Dermis microvascular lymphatic vessel endothelial cell (primary cell): ENCODE results near the gene CHORDC1. TPM values are rescaled to one million over a fixed set of nuclear protein-coding genes. Genes with fewer than 3 reads are reported as not detected.
A peak's percentile ranks its signal among the peaks of the same experiment; 100 is the strongest.
"Not testable (repeated sequence)": the region's sequence is repeated elsewhere in the genome, so short reads cannot be mapped to it uniquely, and the experiment has no call there.

Experiments used
- DNase-seq, 2 donors: peaks; one replicate each; pipeline versions ENCODE4 v3.0.0 to v3.0.0-alpha.2; 2010; ENCODE audit warnings: low read depth in 2 of 2
- total RNA-seq: library from RNA; depleted of rRNA; stranded (reverse); fragments of >200 nt; gene quantifications from 2 replicates; pipeline ENCODE4 v1.2.1, GENCODE V29; 2014

Gene CHORDC1
- total RNA-seq = 21.1 and 23.4 TPM in 2 replicates

GRCh38 chr11:90222459-90223247, at the start of gene CHORDC1:
TSS of gene CHORDC1 (minus strand) at chr11:90223049. CDS start at chr11:90222954, 95 bp downstream.
- DNase-seq = peak; percentile 80 to 86

GRCh38 chr11:90257158-90257525, 34.3 kb upstream of the CHORDC1 start:
- no peak for DNase-seq

DNA sequence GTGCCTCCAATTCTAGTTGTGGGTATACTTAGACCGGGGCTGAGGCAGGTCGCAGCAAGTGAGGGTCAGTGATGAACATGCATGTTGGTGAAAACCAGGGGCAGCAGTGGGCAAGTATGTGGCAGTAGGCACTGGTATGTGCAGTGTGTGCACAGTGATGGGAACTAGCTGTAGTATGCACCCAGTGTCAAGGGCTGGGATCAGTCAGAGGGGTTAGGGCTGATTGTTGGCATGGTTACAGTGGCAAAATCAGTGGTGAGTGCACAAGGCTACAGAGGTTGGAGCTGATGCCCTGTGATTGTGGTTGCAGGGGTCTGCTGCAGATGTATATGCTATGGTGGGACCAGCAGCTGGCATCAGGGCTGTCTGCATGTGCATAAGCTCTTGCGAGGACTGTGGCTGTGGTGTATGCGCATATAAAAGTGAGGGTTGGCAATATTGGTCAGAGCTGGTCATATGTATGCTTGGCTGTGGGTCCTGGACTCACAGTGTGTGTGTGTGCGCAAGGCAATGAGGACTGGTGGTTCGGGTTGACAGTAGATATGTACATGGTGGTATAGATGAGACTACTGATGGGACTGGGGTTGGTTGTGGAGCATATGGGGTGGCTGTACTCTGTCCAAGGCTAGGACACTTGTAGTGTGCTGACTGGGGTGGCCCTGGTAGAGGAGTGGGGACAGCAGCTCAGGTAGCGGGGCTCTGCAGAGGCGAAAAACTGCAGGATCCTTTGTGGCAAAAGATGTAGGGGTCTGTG, 33.7 kb upstream of the CHORDC1 start:
- no peak for DNase-seq

DNA sequence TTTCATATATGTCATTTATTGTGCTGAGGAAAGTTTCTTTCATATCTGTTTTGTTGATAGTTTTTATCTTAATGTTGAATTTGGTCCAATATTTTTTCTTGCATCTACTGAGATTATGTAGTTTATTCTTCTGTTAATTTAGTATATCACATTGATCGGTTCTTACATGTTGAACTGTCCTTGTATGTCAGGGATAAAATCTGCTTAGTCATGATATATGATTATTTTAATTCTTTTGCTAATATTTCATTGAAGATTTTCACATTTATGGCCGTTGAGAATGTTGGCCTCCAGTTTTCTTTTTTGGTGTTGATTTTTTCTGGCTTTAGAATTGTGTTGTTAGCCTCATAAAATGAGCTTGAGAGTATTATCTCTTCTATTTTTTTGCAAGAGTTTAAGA, 31.2 kb upstream of the CHORDC1 start:
- DNase-seq = no peak

GRCh38 chr11:90252053-90252452, 29.2 kb upstream of the CHORDC1 start:
- DNase-seq = peak in 1 of 2 donors; percentile 8

GRCh38 chr11:90251599-90251998, 28.8 kb upstream of the CHORDC1 start:
- no peak for DNase-seq

DNA sequence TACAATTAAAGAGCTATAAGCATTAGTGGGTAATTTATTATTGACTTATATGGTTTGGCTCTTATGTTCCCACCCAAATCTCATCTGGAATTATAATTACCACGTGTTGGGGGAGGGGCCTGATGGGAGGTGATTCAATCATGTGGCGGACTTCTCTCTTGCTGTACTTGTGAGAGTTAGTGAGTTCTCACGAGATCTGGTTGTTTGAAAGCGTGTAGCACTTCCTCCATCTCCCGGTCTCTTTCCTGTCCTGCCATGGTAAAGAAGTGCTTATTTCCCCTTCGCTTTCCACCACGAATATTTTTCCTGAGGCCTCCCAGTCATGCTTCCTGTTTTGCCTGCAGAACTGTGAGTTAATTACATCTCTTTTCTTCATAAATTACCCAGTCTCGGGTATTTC, 28.1 kb upstream of the CHORDC1 start:
- DNase-seq = peak; percentile 14 to 34

- no peak for DNase-seq
These were observed 23.6 kb upstream of the CHORDC1 start for GRCh38 chr11:90246468-90246867.

DNA sequence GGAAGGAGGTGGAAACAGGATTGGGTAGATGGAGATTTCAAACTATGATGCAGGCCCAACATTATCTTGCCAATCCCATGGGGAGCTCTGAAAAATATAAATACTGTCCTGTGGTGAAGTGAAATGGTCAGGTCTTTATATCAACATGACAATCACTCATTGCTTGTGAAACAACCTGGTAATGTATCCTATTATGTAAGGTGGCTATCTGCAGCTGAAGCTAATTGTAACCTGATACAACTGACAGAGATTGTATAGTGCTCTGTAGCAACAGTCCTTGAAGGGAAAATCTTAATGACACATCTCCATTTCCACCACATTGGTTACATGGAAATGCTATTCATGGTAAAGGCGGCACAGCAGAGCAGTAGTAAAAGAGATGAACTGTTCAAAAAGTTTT, 20.7 kb upstream of the CHORDC1 start:
- DNase-seq = no peak

- DNase-seq = no peak
These were observed 20.1 kb upstream of the CHORDC1 start for GRCh38 chr11:90242894-90243416.

DNA sequence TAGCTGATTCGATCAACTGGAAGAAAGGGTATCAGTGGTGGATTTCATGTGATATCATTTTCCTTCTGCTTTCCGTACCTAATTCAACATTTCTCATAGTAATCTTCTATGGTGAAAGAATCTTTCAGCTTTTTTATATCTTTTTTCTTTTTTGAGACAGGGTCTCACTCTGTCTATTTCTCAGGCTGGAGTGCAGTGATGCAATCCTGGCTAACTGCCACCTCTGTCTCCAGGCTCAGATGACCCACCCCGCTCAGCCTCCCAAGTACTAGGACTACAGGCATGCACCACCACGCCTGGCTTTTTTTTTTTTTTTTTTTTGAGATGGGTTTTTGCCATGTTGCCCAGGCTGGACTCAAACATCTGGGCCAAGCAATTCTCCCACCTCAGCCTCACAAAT, 18.6 kb upstream of the CHORDC1 start:
- no peak for DNase-seq

- DNase-seq = not testable (repeated sequence)
These were observed 17.3 kb upstream of the CHORDC1 start for GRCh38 chr11:90239967-90240636.

DNA sequence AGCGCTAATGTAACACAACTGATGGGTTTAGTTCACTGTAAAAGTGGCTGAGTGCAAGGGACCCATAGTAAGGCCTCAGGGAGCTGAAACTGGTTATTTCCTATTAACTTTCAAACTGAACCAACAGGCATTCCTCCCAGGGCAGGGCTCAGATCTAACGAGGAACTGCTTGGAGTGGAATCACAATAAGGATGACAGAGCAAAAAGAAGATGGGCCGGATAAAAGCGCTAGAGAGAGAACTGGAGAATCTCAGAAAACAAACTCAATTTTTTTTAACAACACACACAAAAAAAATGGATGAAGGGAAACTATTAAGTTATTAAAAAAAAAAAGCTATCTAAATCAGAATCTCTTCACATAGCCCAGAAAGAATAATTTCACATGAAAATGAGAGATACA, 14.2 kb upstream of the CHORDC1 start:
- DNase-seq = no peak

- DNase-seq = no peak
These were observed 12.7 kb upstream of the CHORDC1 start for GRCh38 chr11:90235526-90235925.

GRCh38 chr11:90234977-90235376, 12.1 kb upstream of the CHORDC1 start:
- no peak for DNase-seq

- DNase-seq = no peak
These were observed 6.9 kb upstream of the CHORDC1 start for GRCh38 chr11:90229791-90230190.

DNA sequence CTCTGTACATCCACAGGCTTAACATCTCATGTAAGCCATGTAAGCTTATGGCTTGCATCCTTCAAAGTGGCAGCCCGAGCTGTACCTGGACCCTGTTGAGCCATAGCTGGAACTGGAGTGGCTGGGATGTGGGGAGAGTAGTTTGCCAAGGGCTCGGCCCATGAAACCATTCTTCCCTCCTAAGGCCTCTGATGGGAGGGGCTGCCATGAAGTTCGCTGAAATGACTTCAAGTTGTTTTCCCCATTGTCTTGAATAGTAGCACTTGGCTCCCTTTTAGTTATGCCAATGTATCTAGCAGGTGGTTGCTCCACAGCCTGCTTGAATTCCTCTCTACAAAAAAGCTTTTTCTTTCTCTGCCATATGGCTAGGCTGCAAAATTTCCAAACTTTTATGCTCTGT, 5.2 kb upstream of the CHORDC1 start:
- DNase-seq = no peak

DNA sequence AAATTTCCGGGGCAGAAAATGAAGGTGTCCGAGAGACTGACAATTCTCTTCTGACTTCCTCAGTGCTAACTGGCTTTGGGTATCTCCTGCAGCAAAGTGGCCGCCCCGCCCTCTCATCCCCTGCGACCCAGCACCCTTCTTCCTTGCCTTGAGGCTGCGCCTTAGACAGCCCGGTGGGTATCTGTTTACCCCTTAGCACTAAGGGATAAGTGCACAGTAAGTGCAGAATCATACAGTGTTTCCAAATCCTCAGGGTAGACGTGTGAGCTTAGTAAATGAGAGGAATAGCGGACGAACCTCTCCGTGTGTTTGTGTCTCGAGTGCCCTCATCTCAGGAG, 368 bp upstream of the CHORDC1 start:
- no peak for DNase-seq

GRCh38 chr11:90221803-90222458, 918 bp downstream of the CHORDC1 start:
- DNase-seq = no peak

DNA sequence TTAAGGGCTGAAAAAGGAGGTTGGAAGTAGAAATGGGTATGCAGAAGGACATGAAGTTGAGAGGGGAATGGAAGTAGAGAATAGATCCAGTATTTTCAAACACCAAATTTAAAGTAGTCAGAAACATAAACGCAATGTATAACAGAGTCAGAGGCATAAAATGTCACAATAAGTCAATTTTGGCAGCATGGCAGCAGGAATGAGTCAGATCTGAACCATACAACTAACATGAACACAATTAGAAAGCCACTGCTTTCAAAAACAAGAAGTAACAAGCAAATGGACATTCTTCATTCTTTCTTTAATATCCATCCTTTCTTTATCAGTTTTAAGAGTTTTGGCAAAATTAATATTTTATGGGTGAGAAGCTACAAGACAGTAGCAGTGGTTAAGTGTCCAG, 2.5 kb downstream of the CHORDC1 start:
- DNase-seq = peak in 1 of 2 donors; percentile 33

- DNase-seq = no peak
These were observed 3.4 kb downstream of the CHORDC1 start for GRCh38 chr11:90219438-90219837.

DNA sequence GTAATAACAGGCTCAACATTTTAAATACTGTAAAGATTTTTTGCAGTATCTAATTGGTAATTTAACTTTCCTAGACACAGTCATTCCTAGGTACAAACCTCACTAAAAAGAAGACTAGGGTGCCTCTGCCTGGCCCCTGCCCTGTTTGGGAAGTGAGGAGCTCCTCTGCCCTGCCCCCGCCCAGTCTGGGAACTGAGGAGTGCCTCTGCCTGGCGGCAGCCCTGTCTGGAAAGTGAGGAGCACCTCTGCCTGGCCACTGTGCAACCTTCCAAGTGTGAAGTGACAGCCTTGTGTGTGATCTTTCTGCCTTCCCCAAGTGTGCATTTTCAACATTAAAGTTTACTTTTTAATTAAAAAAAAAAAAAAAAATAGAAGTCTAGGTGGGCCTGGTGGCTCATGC, 4.2 kb downstream of the CHORDC1 start:
- no peak for DNase-seq
